GM19324 (cell line): Measurements from ENCODE around the gene FIG4.
"Not testable (repeated sequence)": the region's sequence is repeated elsewhere in the genome, so short reads cannot be mapped to it uniquely, and the experiment has no call there.

ENCODE experiments used
- ATAC-seq: cut with Tn5 transposase; IDR thresholded peaks from one replicate; pipeline ENCODE4 v1.9.1; 2021; ENCODE audit warnings: mild to moderate bottlenecking, moderate library complexity; ENCODE audit not compliant: unreplicated experiment, low FRiP score

FIG4 gene

DNA sequence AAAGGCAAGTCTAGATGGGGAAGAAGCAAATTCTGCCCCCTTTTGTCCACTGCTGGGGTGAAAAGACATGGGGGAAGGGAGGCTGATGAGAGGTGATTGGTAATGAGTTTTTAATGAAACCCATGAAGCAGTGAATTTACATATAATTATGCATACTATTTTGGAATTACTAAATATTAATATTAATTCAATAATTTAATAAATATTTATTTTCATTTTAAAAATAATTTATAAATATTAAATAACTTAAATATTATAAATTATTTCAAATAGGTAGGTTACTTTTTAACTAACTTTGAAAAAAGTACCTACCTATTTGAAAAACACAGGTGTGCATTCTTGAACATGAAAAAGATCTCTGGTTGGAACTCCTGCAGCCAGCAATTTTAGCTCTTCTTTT, 148.9 kb downstream of the FIG4 start:
- no peak for ATAC-seq

DNA sequence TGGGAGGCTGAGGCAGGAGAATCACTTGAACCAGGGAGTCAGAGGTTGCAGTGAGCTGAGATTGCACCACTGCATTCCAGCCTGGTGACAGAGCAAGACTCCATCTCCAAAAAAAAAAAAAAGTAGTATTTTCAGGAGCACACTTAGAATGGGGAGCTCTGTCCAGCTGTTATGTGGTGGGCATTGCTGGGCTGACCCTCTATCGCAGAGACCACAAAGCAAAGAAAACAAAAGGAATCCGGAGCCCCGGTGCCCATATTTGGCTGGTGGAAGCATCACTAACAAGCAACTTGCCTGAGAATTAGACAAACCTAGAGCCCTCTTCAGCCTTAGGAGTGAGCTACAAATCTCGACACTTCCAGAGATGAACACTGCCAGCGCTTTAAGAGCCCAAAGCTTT, 149.7 kb downstream of the FIG4 start:
- no peak for ATAC-seq

DNA sequence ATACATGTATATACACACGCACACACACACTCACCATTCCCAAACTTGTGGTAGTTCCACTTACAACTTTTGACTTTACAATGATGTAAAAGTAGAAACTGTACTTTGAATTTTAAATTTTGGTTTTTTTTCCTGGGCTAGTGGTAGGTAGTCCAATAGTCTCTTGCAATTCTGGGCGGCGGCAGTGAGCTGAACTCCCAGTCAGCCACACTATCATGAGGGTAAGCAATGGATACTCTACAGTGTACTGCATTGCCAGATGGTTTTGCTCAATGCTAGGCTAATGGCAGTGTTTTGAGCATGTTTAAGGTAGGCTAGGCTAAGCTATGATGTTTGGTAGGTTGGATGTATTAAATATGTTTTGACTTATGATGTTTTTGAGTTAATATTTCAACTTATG, 150.8 kb downstream of the FIG4 start:
- ATAC-seq: no peak

DNA sequence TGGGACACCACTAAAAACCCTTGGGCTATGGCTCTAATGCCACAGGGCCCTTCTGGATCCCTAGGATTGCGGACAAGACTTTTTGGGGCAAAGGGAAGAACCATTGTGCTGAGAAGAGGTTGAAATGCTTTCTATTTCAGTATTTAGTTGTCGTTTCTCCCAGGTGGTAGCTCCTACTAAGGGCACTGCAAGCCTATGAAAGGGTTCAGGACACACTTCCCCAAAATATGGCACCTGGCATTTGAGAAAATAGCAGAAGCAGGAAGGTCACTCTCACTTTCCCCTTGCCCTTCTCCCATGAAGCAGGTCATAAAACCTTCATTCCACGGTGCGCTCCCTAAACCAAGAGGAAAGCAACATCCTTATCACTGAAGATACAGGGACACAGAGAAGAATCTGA, 161.6 kb downstream of the FIG4 start:
- no peak for ATAC-seq

DNA sequence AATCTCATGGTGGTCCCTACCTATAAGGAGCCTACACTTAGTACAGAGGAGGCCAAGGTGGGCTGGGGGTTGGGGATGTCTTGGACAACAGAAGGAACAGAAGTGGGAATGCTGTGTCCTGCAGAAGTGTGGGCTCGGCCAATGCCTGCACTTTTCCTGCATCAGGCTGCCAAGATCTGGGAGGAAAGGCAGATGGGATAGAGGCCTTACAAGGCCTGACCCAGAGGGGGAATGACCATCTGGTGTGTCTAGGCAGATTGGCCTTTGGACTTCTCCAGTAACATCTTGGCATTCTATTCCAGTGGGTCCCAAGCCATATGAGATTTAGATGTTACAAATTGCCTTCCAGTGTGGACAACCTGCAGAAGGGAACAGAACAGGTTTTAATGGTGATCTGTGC, 162.3 kb downstream of the FIG4 start:
- ATAC-seq: no peak

- no peak for ATAC-seq
These were observed 162.9 kb downstream of the FIG4 start for GRCh38 chr6:109853951-109854350.

DNA sequence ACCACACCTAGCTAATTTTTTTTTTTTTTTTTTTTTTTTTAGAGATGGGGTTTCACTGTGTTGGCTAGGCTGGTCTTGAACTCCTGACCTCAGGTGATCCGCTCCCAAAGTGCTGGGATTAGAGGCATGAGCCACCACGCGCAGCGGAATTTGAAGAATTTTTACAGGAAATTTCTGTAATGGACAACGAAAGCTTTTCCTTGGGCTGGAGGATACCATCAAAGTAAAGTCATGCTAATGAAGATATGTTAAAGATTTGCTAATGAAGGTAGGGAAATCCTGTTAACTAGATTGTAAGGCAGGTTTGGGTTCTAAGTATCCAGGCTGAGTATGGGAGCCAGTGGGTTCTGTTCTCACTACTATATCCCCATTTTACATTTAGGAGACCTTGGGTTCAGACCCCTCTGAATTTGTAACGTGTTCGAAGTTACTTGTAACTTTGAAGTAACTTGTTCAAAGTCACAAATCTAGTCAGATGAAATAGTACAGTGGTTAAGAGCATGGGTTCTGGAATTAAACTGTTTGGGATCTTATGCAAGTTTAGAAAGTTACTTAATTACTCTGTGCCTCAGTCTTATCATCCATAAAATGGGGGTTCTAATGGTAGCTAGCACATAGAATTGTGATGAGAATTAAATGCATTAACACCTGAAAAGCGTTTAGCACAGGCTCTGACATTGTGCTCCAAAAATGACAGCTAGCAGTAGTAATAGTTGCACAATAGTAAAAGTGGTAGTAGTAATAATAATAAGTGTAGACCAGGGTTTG, 163.6 kb downstream of the FIG4 start:
- no peak for ATAC-seq

- ATAC-seq: not testable (repeated sequence)
These were observed 164.5 kb downstream of the FIG4 start for GRCh38 chr6:109855476-109856040.

- ATAC-seq: no peak
These were observed 170.8 kb downstream of the FIG4 start for GRCh38 chr6:109861946-109862345.

GRCh38 chr6:109864050-109864449, 173.0 kb downstream of the FIG4 start:
- no peak for ATAC-seq

- ATAC-seq: no peak
These were observed 174.9 kb downstream of the FIG4 start for GRCh38 chr6:109865968-109866367.

DNA sequence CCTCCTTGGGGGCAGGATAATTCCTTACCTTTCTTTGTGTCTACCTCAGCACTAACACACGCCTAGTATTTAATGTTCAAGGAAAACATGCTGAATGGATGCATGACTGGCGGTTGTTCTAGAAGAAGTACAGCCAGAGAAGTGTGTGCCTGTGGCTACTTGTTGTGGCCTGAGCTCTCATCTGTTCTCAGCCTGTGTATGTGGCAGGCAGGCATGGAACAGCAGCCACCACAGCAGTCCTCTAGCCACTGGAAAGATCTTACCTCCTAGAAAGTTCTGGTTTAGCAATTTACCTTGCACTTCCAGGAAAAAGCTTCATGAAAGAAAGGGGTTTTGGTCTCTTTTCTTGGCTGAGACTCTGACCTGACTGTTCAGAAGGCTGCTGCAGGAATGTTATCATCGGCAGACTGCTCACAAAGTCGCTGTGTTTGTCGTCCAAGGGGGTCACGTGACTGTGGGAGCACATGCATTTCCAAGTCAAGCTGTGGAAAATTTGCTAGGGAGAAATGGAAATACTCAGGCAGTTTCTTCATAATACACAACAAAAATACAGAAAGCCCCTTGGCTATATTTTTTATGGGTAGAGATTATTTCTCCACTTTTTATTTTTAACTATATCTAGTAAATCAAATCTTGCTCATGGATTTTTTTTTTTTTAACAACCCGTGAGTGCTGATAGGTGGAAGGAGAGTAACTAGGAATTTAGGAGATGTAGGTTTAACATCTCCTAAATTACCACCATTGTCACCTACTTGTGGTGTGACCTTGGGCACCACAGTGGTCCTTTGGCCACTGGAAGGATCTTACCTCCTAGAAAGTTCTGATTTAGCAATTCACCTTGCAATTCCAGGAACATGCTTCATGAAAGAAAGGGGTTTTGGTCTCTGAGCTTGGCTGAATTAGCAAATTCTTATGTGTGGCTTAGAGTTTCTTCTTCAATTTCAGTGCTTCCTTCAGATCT, 176.2 kb downstream of the FIG4 start:
- no peak for ATAC-seq

DNA sequence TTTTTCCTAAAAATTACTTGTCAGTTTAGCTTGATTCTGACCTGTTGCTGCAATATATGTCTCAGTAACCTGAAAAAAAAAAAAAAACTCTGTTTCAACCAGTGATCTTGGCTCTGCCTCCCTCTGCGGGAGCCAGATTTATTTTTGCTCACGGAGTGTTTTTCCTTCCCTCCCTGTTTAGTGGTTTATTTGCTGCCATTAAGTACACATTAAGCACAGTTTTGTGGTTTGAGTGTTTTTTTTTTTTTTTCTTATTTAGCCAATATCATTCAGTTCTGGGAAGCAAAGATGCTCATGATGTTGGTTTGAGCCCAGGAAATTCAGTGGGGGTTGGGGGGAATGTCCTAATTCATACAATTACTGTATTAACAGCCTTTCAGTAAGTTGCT, 176.9 kb downstream of the FIG4 start:
- no peak for ATAC-seq

DNA sequence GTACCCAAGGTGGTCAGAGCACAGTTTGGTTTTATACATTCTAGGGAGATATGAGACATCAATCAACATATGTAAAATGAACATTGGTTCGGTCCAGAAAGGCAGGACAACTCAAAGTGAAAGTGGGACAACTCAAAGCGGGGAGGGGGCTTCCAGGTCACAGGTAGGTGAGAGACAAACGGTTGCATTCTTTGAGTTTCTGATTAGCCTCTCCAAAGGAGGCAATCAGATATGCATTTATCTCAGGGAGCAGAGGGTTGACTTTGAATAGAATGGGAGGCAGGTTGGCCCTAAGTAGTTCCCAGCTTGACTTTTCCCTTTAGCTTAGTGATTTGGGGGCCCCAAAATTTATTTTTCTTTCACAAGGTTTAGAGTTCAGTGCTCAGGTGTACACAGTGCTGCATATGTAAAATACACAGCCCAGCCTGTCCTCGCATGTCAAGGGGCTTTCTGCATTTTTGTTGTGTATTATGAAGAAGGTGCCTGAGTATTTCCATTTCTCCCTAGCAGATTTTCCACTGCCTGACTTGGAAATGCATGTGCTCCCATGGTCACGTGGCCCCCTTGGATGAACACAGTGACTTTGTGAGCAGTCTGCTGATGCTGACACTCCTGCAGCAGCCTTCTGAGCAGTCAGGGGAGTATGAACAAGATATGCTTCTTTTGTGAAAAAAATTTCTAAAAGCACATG, 178.4 kb downstream of the FIG4 start:
- ATAC-seq: not testable (repeated sequence)

DNA sequence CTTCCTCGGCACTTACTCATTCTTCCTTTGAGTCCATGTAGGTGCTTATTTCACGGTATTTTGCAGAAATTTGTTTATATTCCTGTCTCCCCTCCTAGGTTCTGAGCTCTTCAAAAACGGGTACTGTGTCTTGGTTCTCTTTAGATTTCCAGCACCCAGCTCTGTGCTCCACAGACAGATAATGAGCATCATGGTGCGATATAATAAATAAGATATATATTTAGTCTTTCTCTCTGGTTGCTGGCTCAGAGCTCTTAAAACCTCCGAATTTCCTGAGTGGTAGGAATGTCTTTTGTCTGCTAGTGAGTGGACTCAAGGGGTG, 179.0 kb downstream of the FIG4 start:
- no peak for ATAC-seq

GRCh38 chr6:109872549-109872948, 181.5 kb downstream of the FIG4 start:
- ATAC-seq: no peak

DNA sequence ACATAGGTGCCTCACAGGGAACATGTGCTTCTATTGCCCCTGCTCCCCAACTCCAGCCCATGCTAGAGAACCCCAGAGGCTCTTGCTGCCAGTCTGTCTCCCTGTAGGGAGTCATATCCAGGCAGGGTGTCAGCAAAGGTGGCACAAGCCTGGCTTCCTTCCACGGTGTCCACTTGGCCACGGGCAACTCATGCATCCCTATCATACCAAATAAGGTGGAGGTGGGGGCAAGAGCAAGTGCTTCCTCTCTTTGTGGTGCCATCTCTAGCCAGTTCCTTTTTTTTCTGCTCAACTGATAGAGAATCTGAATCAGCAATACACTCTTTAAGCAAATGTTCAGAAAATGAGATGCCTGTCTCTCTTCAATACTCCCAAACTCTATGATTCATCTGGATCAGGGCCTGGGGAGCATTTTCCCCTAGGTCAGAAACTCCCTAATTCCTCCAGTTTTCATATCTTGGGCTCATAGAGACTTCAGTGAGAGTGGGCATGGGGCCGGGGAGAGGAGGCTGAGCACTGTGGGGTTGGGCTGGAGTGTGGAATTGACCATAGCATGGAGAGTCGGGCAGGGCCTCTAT, 182.0 kb downstream of the FIG4 start:
- no peak for ATAC-seq

GRCh38 chr6:109874086-109874485, 183.0 kb downstream of the FIG4 start:
- ATAC-seq: no peak

DNA sequence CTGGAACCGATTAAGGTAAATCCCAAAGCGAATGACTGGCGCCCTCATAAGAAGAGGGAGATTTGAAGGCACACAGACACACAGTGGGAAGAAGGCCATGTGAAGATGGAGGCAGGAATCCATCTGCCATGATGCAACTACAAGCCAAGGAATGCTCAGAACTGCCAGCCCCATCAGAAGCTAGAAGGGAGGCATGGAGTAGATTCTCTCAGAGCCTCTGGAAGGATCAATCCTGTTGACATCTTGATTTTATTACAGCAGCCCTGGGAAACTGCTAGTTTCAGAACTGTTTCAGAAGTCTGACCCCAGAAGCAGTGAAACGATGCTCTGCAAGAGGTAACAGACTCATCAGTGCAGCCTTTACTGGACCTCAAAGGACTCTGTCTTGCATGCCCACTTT, 183.5 kb downstream of the FIG4 start:
- no peak for ATAC-seq
